Stimulated activated CD4-positive, alpha-beta T cell treated with anti-CD3 and anti-CD28 coated beads, Interleukin-4, amount 100 ng/mL, for 24 hours (primary cell): Measurements from ENCODE around the gene TTYH2.

ENCODE experiments used
- DNase-seq: peaks from one replicate; pipeline ENCODE4 v3.0.0-alpha.2; 2020

Gene TTYH2

GRCh38 chr17:74217037-74217730, 3.8 kb downstream of the TTYH2 start:
- DNase-seq, result no peak

- no peak for DNase-seq
These were observed 4.5 kb downstream of the TTYH2 start for GRCh38 chr17:74217888-74218287.

- DNase-seq, result no peak
These were observed 5.1 kb downstream of the TTYH2 start for GRCh38 chr17:74218436-74218835.

GRCh38 chr17:74219576-74220133, 6.3 kb downstream of the TTYH2 start:
- no peak for DNase-seq

- no peak for DNase-seq
These were observed 6.8 kb downstream of the TTYH2 start for GRCh38 chr17:74220219-74220618.

GRCh38 chr17:74220946-74221818, 7.8 kb downstream of the TTYH2 start:
- DNase-seq, result no peak

GRCh38 chr17:74222399-74222798, 9.0 kb downstream of the TTYH2 start:
- no peak for DNase-seq

GRCh38 chr17:74223901-74224300, 10.5 kb downstream of the TTYH2 start:
- DNase-seq, result no peak

GRCh38 chr17:74224959-74225725, 11.8 kb downstream of the TTYH2 start:
- no peak for DNase-seq

GRCh38 chr17:74226252-74226651, 12.9 kb downstream of the TTYH2 start:
- no peak for DNase-seq

GRCh38 chr17:74227271-74228080, 14.1 kb downstream of the TTYH2 start:
- no peak for DNase-seq

GRCh38 chr17:74228306-74228978, 15.1 kb downstream of the TTYH2 start:
- DNase-seq, result no peak

- DNase-seq, result no peak
These were observed 17.5 kb downstream of the TTYH2 start for GRCh38 chr17:74230896-74231295.

- DNase-seq, result no peak
These were observed 18.8 kb downstream of the TTYH2 start for GRCh38 chr17:74231928-74232907.

GRCh38 chr17:74233937-74234336, 20.6 kb downstream of the TTYH2 start:
- no peak for DNase-seq

GRCh38 chr17:74234486-74234885, 21.1 kb downstream of the TTYH2 start:
- no peak for DNase-seq

GRCh38 chr17:74235040-74235581, 21.7 kb downstream of the TTYH2 start:
- no peak for DNase-seq

GRCh38 chr17:74235911-74236371, 22.6 kb downstream of the TTYH2 start:
- DNase-seq, result no peak

GRCh38 chr17:74237321-74237720, 23.9 kb downstream of the TTYH2 start:
- no peak for DNase-seq

- DNase-seq, result no peak
These were observed 25.8 kb downstream of the TTYH2 start for GRCh38 chr17:74239172-74239571.
